HepG2 (cell line): Measurements from ENCODE around the gene GRIN2C. TPM values are rescaled to one million over a fixed set of nuclear protein-coding genes. Genes with fewer than 3 reads are reported as not detected.

Experiments
- ATAC-seq: fragments of 200-7000 bp; cut with Tn5 transposase; 3 replicates; pipeline ENCODE4 v1.9.1; 2020; ENCODE audit warnings: mild to moderate bottlenecking, moderate library complexity
- BruUV-seq: library from RNA; stranded (reverse); fragments of 400-500 nt; replicated peaks from 2 replicates; lab custom pipeline; 2021; lab: Mats Ljungman, UMichigan
- CTCF ChIA-PET: fragments of 300-600 bp; formaldehyde crosslinking; extraction: SDS; loops from one replicate; lab custom pipeline; 2021; ENCODE audit warnings: low total read pairs, inconsistent platforms, low intra/inter-chr PET ratio; lab: Yijun Ruan, JAX
- POLR2A ChIA-PET: fragments of 350-600 bp; sonication (Branson Sonifier 250); formaldehyde crosslinking; loops from one replicate; lab custom pipeline; 2020; ENCODE audit warnings: antibody characterized with exemption, inconsistent platforms; lab: Yijun Ruan, JAX
- DNase-seq: peaks from one replicate; pipeline ENCODE4 v3.0.0-alpha.2; 2015; ENCODE audit warnings: low spot score
- FAIRE-seq: peaks from 3 replicates; lab custom pipeline; 2011; peaks lifted over from hg19 to GRCh38; lab: Jason Lieb, UNC
- H2AFZ ChIP-seq: one replicate; pipeline ENCODE4 v1.6.1; 2011; ENCODE audit warnings: low read length, inconsistent platforms
- H3K27ac ChIP-seq: fragments of 300-600 bp; 3 replicates; pipeline ENCODE4 v1.8.0; 2011; ENCODE audit warnings: mixed run types, mild to moderate bottlenecking, mixed read lengths, low read length, inconsistent platforms; ENCODE audit not compliant: insufficient read depth; ENCODE audit errors: extremely low read length
- H3K27me3 ChIP-seq, 2 experiments: fragments of 200-600 bp in 1 of 2; 2 replicates in 1 of 2; 3 replicates in 1 of 2; pipeline versions ENCODE4 v1.6.0 to v1.8.0; 2011; ENCODE audit warnings: low read length in 2 of 2, mild to moderate bottlenecking in 2 of 2, moderate library complexity in 2 of 2, inconsistent platforms in 1 of 2; ENCODE audit not compliant: insufficient read depth in 2 of 2, control insufficient read depth in 1 of 2
- H3K36me3 ChIP-seq, 2 experiments: fragments of 200-600 bp in 1 of 2; replicated peaks in 1 of 2; 2 replicates in 1 of 2; 3 replicates in 1 of 2; pipeline versions ENCODE4 v1.5.1 to v1.8.0; 2011; ENCODE audit warnings: low read length in 2 of 2, inconsistent platforms in 1 of 2; ENCODE audit not compliant: insufficient read depth in 2 of 2, control insufficient read depth in 1 of 2
- H3K4me1 ChIP-seq: 2 replicates; pipeline ENCODE4 v1.5.1; 2012; ENCODE audit warnings: low read length, inconsistent platforms; ENCODE audit not compliant: insufficient read depth
- H3K4me2 ChIP-seq: 2 replicates; pipeline ENCODE4 v1.6.0; 2011; ENCODE audit warnings: low read depth, low read length, inconsistent platforms
- H3K4me3 ChIP-seq, 3 experiments: fragments of 200-600 bp in 1 of 3; sonication (generic), shearing (Covaris generic) in 1 of 3; replicated peaks in 1 of 3; 2 replicates each; pipeline ENCODE4 v1.5.1; 2011 to 2016; ENCODE audit warnings: low read length in 3 of 3, inconsistent platforms in 2 of 3, low read depth in 2 of 3, mild to moderate bottlenecking in 2 of 3, control low read depth in 1 of 3, mixed read lengths in 1 of 3; ENCODE audit not compliant: insufficient read depth in 1 of 3
- H3K79me2 ChIP-seq: one replicate; pipeline ENCODE4 v1.6.1; 2011; ENCODE audit warnings: low read length, inconsistent platforms; ENCODE audit not compliant: insufficient read depth
- H3K9ac ChIP-seq: 2 replicates; pipeline ENCODE4 v1.6.0; 2011; ENCODE audit warnings: mild to moderate bottlenecking, low read depth, low read length, inconsistent platforms; ENCODE audit not compliant: insufficient read depth
- H3K9me3 ChIP-seq: 2 replicates; pipeline ENCODE4 v1.5.1; 2012; ENCODE audit warnings: mild to moderate bottlenecking, low read length
- H4K20me1 ChIP-seq: 2 replicates; pipeline ENCODE4 v1.6.0; 2011; ENCODE audit warnings: inconsistent platforms, mild to moderate bottlenecking, low read length, moderate library complexity; ENCODE audit not compliant: insufficient read depth
- ATF1 ChIP-seq: IDR thresholded peaks from 2 replicates; pipeline ENCODE4 v1.6.1; 2016; ENCODE audit warnings: mild to moderate bottlenecking, control low read depth
- BRCA1 ChIP-seq: sonication (generic); formaldehyde crosslinking; IDR thresholded peaks from 2 replicates; pipeline ENCODE4 v1.4.0; 2020; ENCODE audit warnings: missing genetic modification reagents
- GATA4 ChIP-seq: sonication (generic); IDR thresholded peaks from 2 replicates; pipeline ENCODE4 v1.6.1; 2016; ENCODE audit warnings: antibody characterized with exemption, low read depth, borderline replicate concordance
- GZF1 ChIP-seq: sonication (generic); formaldehyde crosslinking; IDR thresholded peaks from 2 replicates; pipeline ENCODE4 v1.5.1; 2020; ENCODE audit warnings: mild to moderate bottlenecking, missing genetic modification reagents
- IRX3 ChIP-seq: sonication (generic); formaldehyde crosslinking; IDR thresholded peaks from 2 replicates; pipeline ENCODE4 v1.8.1; 2023; ENCODE audit warnings: mild to moderate bottlenecking, low read depth, missing genetic modification reagents, borderline replicate concordance
- KMT2B ChIP-seq: IDR thresholded peaks from 2 replicates; pipeline ENCODE4 v1.6.1; 2016; ENCODE audit warnings: missing genetic modification reagents, missing compliant biosample characterization
- MATR3 ChIP-seq: sonication (generic); formaldehyde crosslinking; IDR thresholded peaks from 2 replicates; pipeline ENCODE4 v1.4.0; 2020; ENCODE audit warnings: missing genetic modification reagents
- TBL1XR1 ChIP-seq: fragments of 150-350 bp; IDR thresholded peaks from 2 replicates; pipeline ENCODE4 v1.6.1; 2014; ENCODE audit warnings: borderline replicate concordance, low read length; ENCODE audit not compliant: partially characterized antibody
- TFE3 ChIP-seq: IDR thresholded peaks from 2 replicates; pipeline ENCODE4 v1.6.1; 2016
- TRIM24 ChIP-seq: sonication (generic); formaldehyde crosslinking; IDR thresholded peaks from 2 replicates; pipeline ENCODE4 v1.8.0; 2022; ENCODE audit warnings: mild to moderate bottlenecking, missing genetic modification reagents
- U2AF2 ChIP-seq: fragments of 200-400 bp; formaldehyde crosslinking; IDR thresholded peaks from 2 replicates; pipeline ENCODE4 v1.6.1; 2017; ENCODE audit warnings: low read depth, mild to moderate bottlenecking, low read length
- ZKSCAN1 ChIP-seq: fragments of 150-350 bp; IDR thresholded peaks from 2 replicates; pipeline ENCODE4 v1.6.1; 2014; ENCODE audit warnings: low read length
- ZKSCAN8 ChIP-seq: IDR thresholded peaks from 2 replicates; pipeline ENCODE4 v1.6.1; 2016; ENCODE audit warnings: borderline replicate concordance, missing genetic modification reagents, missing compliant biosample characterization
- ZNF207 ChIP-seq: fragments of 450-650 bp; IDR thresholded peaks from 2 replicates; pipeline ENCODE4 v1.6.1; 2016; ENCODE audit warnings: antibody characterized with exemption, borderline replicate concordance
- ZNF232 ChIP-seq: sonication (generic); formaldehyde crosslinking; IDR thresholded peaks from 2 replicates; pipeline ENCODE4 v1.4.0; 2020; ENCODE audit warnings: missing genetic modification reagents, borderline replicate concordance
- ZNF274 ChIP-seq: sonication (generic); formaldehyde crosslinking; IDR thresholded peaks from 2 replicates; pipeline ENCODE4 v1.5.1; 2020; ENCODE audit warnings: mild to moderate bottlenecking, missing genetic modification reagents
- ZNF496 ChIP-seq: sonication (generic); formaldehyde crosslinking; IDR thresholded peaks from 2 replicates; pipeline ENCODE4 v1.8.1; 2023; ENCODE audit warnings: mild to moderate bottlenecking, moderate library complexity, missing genetic modification reagents; ENCODE audit not compliant: insufficient replicate concordance
- ZNF691 ChIP-seq: sonication (generic); formaldehyde crosslinking; IDR thresholded peaks from 2 replicates; pipeline ENCODE4 v1.4.0; 2020; ENCODE audit warnings: missing genetic modification reagents, low read depth, mild to moderate bottlenecking, borderline replicate concordance
- ZSCAN20 ChIP-seq: sonication (generic); formaldehyde crosslinking; IDR thresholded peaks from 2 replicates; pipeline ENCODE4 v1.4.0; 2020; ENCODE audit warnings: missing genetic modification reagents, mild to moderate bottlenecking, borderline replicate concordance
- ZSCAN22 ChIP-seq: sonication (generic); formaldehyde crosslinking; IDR thresholded peaks from 2 replicates; pipeline ENCODE4 v1.4.0; 2020; ENCODE audit warnings: mild to moderate bottlenecking, missing genetic modification reagents
- WGBS: methylation state at CpG from one replicate; pipeline ENCODE4 v1.1.6; 2017; ENCODE audit warnings: low lambda C conversion rate; 5-methylcytosine and 5-hydroxymethylcytosine counted together
- in situ Hi-C: cut with HindIII; loops from 2 replicates; pipeline ENCODE4 v1.10.0; 2017; ENCODE audit warnings: low pct_unique_long_range_greater_than_20kb; ENCODE audit not compliant: extremely low pct_ligation_motif_present
- intact Hi-C: fragments of 100-400 bp; cut with micrococcal nuclease; formaldehyde crosslinking; loops from one replicate; pipeline ENCODE4 v1.10.0; 2022; ENCODE audit not compliant: unreplicated experiment
- polyA plus RNA-seq, 8 experiments: library from polyadenylated mRNA; depleted of rRNA in 3 of 8; stranded (reverse) in 7 of 8; unstranded in 1 of 8; fragments of >200 nt; fragmentation: Illumina TruSeq in 4 of 8; extraction: Trizol in 4 of 8; gene quantifications; 2 replicates each; pipeline versions ENCODE4 v1.2.1 to v1.2.3, GENCODE V29; 2011 to 2016; ENCODE audit warnings: low read depth in 4 of 8, missing spikeins in 1 of 8, mixed read lengths in 1 of 8; ENCODE audit not compliant: insufficient read depth in 1 of 8
- total RNA-seq, 5 experiments: library from RNA; depleted of rRNA; stranded (reverse); fragments of >200 nt; fragmentation: Illumina TruSeq; extraction: Trizol; gene quantifications; 2 replicates each; pipeline ENCODE4 v1.2.3, GENCODE V29; 2016; ENCODE audit warnings: low read depth in 1 of 5
- TF ChIP-seq, protein P1 (sequence below): sonication (generic); formaldehyde crosslinking; IDR thresholded peaks from 2 replicates; pipeline ENCODE4 v1.4.0; 2020; ENCODE audit warnings: mild to moderate bottlenecking, low read depth, missing genetic modification reagents

Gene GRIN2C
- total and polyA plus RNA-seq, 2 of the 13 experiments (the other 11 are each of a cell fraction or from before 2014, with no cell fraction given): 0.03 to 0.11 TPM

- Histone ChIP-seq H4K20me1 (no peaks in the 10 kb centered on the region), H3K9me3 (no peaks in the 10 kb centered on the region), H3K4me2 (peak within 1 kb of the TSS; percentile 85), H3K79me2 (peaks cover 11% of the 10 kb centered on the region), H3K27ac (peak within 1 kb of the TSS; percentile 75), H3K27me3 (no peaks in the 10 kb centered on the region; a peak in 1 of 5 replicates), H3K9ac (peak within 1 kb of the TSS; percentile 89), H3K4me1 (peaks cover 80% of the 10 kb centered on the region), H3K36me3 (peaks cover 0 to 1% of the 10 kb centered on the region in 2 experiments; a peak in 1 of 5 replicates), H3K4me3 (peak within 1 kb of the TSS; percentile 70 to 95 (median 85)), H2AFZ (peak within 1 kb of the TSS; percentile 51)
- under 1% methylated on average over 33 of the region's 38 CpGs for WGBS
- ChIA-PET POLR2A (interaction anchor here (0.5 to 3.2 kb wide), 64 partner anchors 9 to 1075 kb away, joined by 3 to 60 read pairs (median 4); partner anchors contain the start of genes FADS6, GRIN2C, HID1 and MRPL58), CTCF (no interaction called here)
- in situ Hi-C loops (no loop called here), intact Hi-C loops (no loop called here)
- BruUV-seq: TSS peak; percentile 88
- FAIRE-seq (peak; percentile 54), ATAC-seq (peak; percentile 82), DNase-seq (peak; percentile 50)
- TF ChIP-seq U2AF2 (no peak), GZF1 (CRISPR knock-in tag) (no peak; the same call in 1 of the 2 replicates), ZKSCAN8 (CRISPR knock-in tag) (0 out of 2 replicates have a peak, but pooled peaks have one; percentile 43), BRCA1 (CRISPR knock-in tag) (peak; percentile 93; the same call in 1 of the 2 replicates), ZNF496 (CRISPR knock-in tag) (no peak), GATA4 (peak; percentile 76), MATR3 (CRISPR knock-in tag) (peak; percentile 81; the same call in 1 of the 2 replicates), ZNF274 (CRISPR knock-in tag) (peak; percentile 91), KMT2B (CRISPR knock-in tag) (0 out of 2 replicates have a peak, but pooled peaks have one; percentile 67), TRIM24 (CRISPR knock-in tag) (no peak), TFE3 (no peak), ATF1 (CRISPR knock-in tag) (no peak), ZSCAN22 (CRISPR knock-in tag) (no peak), ZNF232 (0 out of 2 replicates have a peak, but pooled peaks have one; percentile 71), IRX3 (CRISPR knock-in tag) (peak; percentile 96; the same call in 1 of the 2 replicates), ZNF207 (no peak), ZKSCAN1 (no peak), ZSCAN20 (peak; percentile 84; the same call in 1 of the 2 replicates), ZNF691 (CRISPR knock-in tag) (peak; percentile 74; the same call in 1 of the 2 replicates), TBL1XR1 (no peak)
- TF ChIP-seq, protein P1, sequence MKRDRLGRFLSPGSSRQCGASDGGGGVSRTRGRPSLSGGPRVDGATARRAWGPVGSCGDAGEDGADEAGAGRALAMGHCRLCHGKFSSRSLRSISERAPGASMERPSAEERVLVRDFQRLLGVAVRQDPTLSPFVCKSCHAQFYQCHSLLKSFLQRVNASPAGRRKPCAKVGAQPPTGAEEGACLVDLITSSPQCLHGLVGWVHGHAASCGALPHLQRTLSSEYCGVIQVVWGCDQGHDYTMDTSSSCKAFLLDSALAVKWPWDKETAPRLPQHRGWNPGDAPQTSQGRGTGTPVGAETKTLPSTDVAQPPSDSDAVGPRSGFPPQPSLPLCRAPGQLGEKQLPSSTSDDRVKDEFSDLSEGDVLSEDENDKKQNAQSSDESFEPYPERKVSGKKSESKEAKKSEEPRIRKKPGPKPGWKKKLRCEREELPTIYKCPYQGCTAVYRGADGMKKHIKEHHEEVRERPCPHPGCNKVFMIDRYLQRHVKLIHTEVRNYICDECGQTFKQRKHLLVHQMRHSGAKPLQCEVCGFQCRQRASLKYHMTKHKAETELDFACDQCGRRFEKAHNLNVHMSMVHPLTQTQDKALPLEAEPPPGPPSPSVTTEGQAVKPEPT (CRISPR knock-in tag): peak; percentile 91; the same call in 1 of the 2 replicates
Measured at GRCh38 chr17:74872313-74873036, 12.8 kb upstream of the GRIN2C start, which contains the start of gene FDXR. Gene FDXR (minus strand): TSS chr17:74872994. CDS start chr17:74872944, 50 bp downstream.
